GM21390 (cell line): ENCODE results near the gene CEP97.
"Not testable (repeated sequence)": the region's sequence is repeated elsewhere in the genome, so short reads cannot be mapped to it uniquely, and the experiment has no call there.

Source experiments
- ATAC-seq: cut with Tn5 transposase; IDR thresholded peaks from one replicate; pipeline ENCODE4 v1.9.1; 2021; ENCODE audit not compliant: unreplicated experiment

CEP97 gene

GRCh38 chr3:101724329-101725193 is at the start of gene CEP97:
Gene CEP97, plus strand, starts transcription at chr3:101724614. Its CDS starts 63 bp downstream, at chr3:101724677.
- ATAC-seq, result peak; percentile 84

DNA sequence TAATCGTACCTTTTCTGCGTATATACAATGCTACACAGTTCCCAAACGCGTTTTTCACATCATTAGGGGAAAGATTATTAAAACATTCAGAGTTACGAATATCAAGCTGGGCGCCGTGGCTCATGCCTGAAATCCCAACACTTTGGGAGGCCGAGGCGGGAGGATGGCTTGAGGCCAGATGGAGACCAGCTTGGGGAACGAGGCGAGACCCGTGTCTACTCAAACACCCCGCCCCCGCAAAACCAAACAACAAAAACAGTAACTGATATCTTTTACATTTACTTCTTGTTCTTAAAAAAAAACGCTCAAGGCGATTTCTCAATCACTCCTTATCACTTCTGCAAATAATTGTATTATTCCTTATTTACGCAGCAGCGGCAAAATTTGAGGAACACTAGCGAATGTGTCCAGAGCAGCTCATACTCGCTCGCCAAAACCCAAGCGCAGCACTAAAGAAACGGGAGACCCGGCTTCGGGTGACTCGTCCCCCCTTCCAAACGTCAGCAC is 48.7 kb upstream of the CEP97 start:
- ATAC-seq, result no peak

DNA sequence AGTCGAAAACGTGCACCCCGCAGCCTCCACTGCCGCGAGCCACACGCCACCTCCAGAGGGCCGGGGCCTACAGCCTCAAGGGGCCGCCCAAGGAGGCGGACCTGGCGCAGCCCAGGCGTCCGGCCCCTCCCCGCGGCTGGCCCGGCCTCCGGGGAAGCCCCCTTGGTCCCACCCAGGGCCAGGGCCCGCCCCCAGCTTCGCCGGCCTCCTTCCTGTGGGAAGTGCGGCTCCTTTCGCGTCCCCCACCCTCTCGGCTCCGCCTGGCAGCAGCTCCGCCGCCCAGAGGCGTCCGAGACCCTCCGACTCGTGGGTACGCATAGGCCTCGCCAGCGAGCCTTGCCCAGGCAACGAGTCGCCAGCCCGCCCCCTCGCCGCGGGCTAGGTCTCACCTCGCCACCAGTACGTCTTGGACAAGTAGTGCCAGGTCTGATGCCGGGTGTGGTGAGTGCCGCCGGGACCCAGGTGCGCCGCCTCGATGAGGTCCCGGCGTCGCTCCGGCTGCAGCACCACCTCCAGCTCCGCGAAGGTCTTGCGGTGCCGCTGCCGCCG is 48.1 kb upstream of the CEP97 start:
- peak; percentile 85 for ATAC-seq

DNA sequence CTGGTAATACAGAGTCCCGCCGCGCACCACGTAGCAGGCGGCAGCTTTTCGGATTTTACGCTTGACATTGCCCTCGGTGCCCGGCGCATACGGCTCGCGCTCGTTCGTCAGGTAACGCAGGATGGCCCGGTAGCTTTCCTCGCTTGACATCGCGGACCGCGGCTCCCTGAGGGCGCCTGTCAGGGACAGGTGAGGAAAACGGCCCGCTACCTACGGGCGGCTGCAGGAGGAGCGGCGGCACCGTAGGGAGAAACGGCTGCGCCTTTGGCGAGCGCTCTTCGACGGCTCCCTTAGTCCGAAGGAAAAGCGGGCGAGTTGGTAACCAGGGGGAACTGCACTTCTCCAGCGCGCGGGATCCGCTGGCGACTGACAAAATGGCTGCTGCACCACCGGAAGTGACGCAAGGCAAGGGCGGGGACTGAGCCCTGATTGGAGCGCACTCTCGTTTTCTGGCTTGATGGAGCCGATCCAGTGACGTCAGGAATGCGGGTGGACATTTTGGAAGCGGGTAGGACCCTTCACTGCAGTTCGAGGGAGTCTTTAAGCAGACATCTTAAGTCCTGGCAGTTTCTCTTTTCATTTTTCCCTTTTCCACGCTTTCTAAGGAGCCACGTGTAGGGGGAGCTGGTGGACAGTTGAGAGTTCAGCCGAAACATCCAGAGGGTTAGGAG is 47.5 kb upstream of the CEP97 start, which contains the start of gene ZBTB11:
ZBTB11 (minus strand) TSS at position 368 of the 671 bp plus-strand sequence; CDS start at position 150, 218 bp downstream.
- ATAC-seq, result peak; percentile 66

GRCh38 chr3:101677436-101678286 is 46.8 kb upstream of the CEP97 start:
- no peak for ATAC-seq

DNA sequence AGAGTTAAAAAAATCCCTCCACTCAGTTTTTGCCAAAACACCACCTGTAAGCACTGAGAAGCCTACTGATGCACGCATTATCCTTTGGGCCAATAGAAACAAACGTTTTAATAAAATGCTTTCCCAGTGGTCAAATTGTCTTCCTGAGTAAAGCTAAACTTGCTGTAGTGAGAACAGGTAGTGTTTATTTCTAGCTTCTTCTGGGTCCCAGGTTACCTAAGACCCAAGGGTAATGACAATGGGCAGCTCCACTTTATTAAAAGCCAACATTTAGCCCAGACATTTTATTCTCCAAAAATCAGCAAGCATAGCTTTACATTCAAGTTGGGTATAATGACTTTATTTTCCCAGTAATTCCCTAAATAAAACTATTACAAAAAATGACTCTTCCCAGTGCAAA is 45.6 kb upstream of the CEP97 start:
- not testable (repeated sequence) for ATAC-seq

DNA sequence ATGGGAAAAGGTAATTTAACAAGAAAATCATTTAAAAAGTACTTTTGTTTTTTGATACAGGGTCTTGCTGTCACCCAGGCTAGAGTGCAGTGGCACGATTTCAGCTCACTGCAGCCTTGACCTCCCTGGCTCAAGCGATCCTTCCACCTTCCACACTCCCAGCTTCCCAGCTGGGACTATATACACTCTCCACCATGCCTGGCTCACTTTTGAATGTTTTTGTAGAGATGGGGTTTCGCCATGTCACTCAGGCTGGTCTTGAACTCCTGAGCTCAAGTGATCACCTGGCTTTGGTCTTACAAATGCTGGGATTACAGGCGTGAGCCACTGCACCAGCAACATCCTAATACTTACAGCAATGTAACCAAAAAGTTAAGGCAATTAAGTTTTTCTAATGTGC is 43.9 kb upstream of the CEP97 start:
- ATAC-seq, result no peak

GRCh38 chr3:101685050-101685400 is 39.4 kb upstream of the CEP97 start:
- ATAC-seq, result no peak

DNA sequence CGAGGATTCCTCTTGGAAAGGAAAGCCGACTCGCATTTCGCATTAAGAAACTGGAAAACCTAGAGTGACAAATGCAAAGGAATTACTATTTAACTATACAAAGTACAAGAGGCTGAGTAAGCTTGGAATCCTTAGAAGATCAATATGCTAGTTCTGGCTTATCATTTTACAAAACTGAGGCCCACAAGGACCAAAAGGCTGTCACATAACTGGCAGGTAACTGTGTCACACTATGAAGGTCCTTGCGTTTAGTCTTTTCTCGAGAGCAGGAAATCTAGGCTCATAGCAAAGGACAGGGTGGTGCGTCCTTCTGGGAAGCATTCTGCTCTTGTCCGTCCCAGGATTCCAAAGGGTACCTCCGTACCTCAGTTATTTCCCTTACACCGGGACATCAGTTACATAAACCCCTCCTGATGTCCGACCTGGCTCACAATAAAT is 38.5 kb upstream of the CEP97 start:
- peak; percentile 1 for ATAC-seq

DNA sequence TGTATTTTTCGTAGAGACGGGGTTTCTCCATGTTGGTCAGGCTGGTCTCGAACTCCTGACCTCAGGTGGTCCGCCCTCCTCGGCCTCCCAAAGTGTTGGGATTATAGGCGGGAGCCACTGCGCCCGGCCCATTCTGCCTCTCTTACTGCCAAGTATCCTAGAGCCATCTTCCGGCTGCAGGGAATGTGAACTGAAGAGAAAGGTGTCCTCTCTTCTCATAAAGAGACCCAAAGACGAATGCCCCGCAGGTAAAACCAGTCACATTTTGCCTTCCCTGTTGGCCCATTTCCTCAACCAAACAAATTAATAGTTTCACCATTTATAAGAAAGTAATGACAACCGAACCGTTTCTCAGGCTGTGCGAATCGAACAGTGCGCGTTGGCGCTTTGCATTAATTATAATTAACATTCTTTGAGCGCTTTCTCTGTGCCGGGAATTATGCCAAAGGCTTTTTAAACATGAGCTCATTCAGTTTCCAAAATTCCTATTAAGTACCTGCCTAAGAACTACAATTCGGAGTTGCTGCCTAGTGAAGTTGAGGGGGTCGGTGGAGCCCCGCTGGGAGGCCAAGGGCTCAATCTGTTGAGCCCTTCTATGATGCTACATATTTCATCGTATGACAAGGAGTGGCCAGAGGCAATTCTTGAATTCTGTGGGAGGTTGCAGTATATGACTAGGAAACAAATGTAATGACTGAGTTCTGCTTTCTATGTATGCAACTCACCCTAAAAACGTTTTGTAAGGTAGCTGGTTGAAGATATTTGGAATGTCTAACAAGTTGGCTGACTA is 37.1 kb upstream of the CEP97 start:
- no peak for ATAC-seq

- ATAC-seq, result no peak
Measured at GRCh38 chr3:101689286-101689685, 35.1 kb upstream of the CEP97 start.

- ATAC-seq, result peak; percentile 47
Measured at GRCh38 chr3:101690972-101691371, 33.4 kb upstream of the CEP97 start.

GRCh38 chr3:101691685-101692671 is 32.4 kb upstream of the CEP97 start:
- not testable (repeated sequence) for ATAC-seq

GRCh38 chr3:101693540-101693939 is 30.9 kb upstream of the CEP97 start:
- ATAC-seq, result not testable (repeated sequence)

DNA sequence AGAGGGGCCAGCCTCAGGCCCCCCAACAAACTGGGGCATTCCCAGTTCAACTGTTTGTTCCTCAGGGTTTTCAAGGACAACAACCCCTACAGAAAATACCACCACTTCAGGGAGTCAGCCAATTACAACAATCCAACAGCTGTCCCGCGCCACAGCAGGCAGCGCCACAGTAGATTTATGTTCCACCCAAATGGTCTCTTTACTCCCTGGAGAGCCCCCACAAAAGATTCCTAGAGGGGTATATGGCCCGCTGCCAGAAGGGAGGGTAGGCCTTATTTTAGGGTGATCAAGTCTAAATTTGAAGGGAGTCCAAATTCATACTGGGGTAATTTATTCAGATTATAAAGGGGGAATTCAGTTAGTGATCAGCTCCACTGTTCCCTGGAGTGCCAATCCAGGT is 29.6 kb upstream of the CEP97 start:
- not testable (repeated sequence) for ATAC-seq

DNA sequence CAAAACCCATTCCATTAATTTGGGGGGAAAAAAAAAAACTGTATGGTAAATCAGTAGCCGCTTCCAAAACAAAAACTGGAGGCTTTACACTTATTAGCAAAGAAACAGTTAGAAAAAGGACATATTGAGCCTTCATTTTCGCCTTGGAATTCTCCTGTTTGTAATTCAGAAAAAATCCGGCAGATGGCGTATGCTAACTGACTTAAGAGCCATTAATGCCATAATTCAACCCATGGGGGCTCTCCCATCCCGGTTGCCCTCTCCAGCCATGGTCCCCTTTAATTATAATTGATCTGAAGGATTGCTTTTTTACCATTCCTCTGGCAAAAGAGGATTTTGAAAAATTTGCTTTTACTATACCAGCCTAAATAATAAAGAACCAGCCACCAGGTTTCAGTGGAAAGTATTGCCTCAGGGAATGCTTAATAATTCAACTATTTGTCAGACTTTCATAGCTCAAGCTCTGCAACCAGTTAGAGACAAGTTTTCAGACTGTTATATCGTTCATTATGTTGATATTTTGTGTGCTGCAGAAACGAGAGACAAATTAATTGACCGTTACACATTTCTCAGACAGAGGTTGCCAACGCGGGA is 28.5 kb upstream of the CEP97 start:
- ATAC-seq, result no peak

GRCh38 chr3:101701696-101702634 is 22.4 kb upstream of the CEP97 start:
- no peak for ATAC-seq
